NT2/D1 (cell line): Measurements from ENCODE around the gene TBC1D22A.

Experiments
- DNase-seq: peaks from one replicate; pipeline ENCODE4 v3.0.0-alpha.2; 2011; ENCODE audit warnings: low read depth, low spot score
- H3K27me3 ChIP-seq: 2 replicates; pipeline ENCODE4 v1.6.0; 2011; ENCODE audit warnings: mild to moderate bottlenecking; ENCODE audit not compliant: insufficient read length, insufficient read depth
- H3K36me3 ChIP-seq: 2 replicates; pipeline ENCODE4 v1.6.1; 2011; ENCODE audit warnings: mild to moderate bottlenecking, low read length, mixed read lengths; ENCODE audit not compliant: insufficient read depth, insufficient read length
- H3K4me1 ChIP-seq: 2 replicates; pipeline ENCODE4 v1.5.1; 2011; ENCODE audit not compliant: insufficient read depth, insufficient read length
- H3K4me3 ChIP-seq: 2 replicates; pipeline ENCODE4 v1.5.1; 2011; ENCODE audit warnings: low read depth; ENCODE audit not compliant: insufficient read length
- H3K9ac ChIP-seq: 2 replicates; pipeline ENCODE4 v1.6.0; 2011; ENCODE audit warnings: low read depth; ENCODE audit not compliant: insufficient read length
- H3K9me3 ChIP-seq: 2 replicates; pipeline ENCODE4 v1.5.1; 2011; ENCODE audit warnings: mild to moderate bottlenecking, low read length; ENCODE audit not compliant: insufficient read depth
- SUZ12 ChIP-seq: IDR thresholded peaks from 2 replicates; pipeline ENCODE4 v1.6.1; 2011; ENCODE audit not compliant: insufficient read length, insufficient read depth; ENCODE audit errors: extremely low read depth
- YY1 ChIP-seq: IDR thresholded peaks from 2 replicates; pipeline ENCODE4 v1.6.1; 2011; ENCODE audit not compliant: insufficient read length, insufficient read depth
- ZNF274 ChIP-seq: IDR thresholded peaks from 2 replicates; pipeline ENCODE4 v1.6.1; 2011; ENCODE audit warnings: mild to moderate bottlenecking, low read depth, low read length

The TBC1D22A gene

GRCh38 chr22:46795140-46795539, 32.7 kb downstream of the TBC1D22A start:
- Histone ChIP-seq H3K9ac (no peak overlapping the region), H3K9me3 (no peaks in the 10 kb centered on the region), H3K4me1 (no peaks in the 10 kb centered on the region), H3K36me3 (peaks cover 61% of the 10 kb centered on the region), H3K27me3 (no peaks in the 10 kb centered on the region), H3K4me3 (no peak overlapping the region)
- TF ChIP-seq ZNF274 (no peak), SUZ12 (no peak), YY1 (no peak)
- DNase-seq, result no peak

GRCh38 chr22:46795845-46796565, 33.6 kb downstream of the TBC1D22A start:
- no peak overlapping the region for H3K4me3 ChIP-seq
- no peak overlapping the region for H3K9ac ChIP-seq
- no peaks in the 10 kb centered on the region for H3K4me1 ChIP-seq
- peaks cover 68% of the 10 kb centered on the region for H3K36me3 ChIP-seq
- TF ChIP-seq SUZ12 (no peak), YY1 (no peak), ZNF274 (no peak)
- no peaks in the 10 kb centered on the region for H3K9me3 ChIP-seq
- DNase-seq, result no peak
- H3K27me3 ChIP-seq, result no peaks in the 10 kb centered on the region

GRCh38 chr22:46796566-46797195, 34.2 kb downstream of the TBC1D22A start:
- DNase-seq, result no peak
- no peaks in the 10 kb centered on the region for H3K27me3 ChIP-seq
- TF ChIP-seq ZNF274 (no peak), YY1 (no peak), SUZ12 (no peak)
- H3K4me3 ChIP-seq, result no peak overlapping the region
- H3K4me1 ChIP-seq, result no peaks in the 10 kb centered on the region
- no peaks in the 10 kb centered on the region for H3K9me3 ChIP-seq
- peaks cover 71% of the 10 kb centered on the region for H3K36me3 ChIP-seq
- no peak overlapping the region for H3K9ac ChIP-seq

- TF ChIP-seq YY1 (no peak), ZNF274 (no peak), SUZ12 (no peak)
- H3K9ac ChIP-seq, result no peak overlapping the region
- H3K4me3 ChIP-seq, result no peak overlapping the region
- H3K36me3 ChIP-seq, result peaks cover 74% of the 10 kb centered on the region
- no peaks in the 10 kb centered on the region for H3K27me3 ChIP-seq
- H3K4me1 ChIP-seq, result peaks cover 2% of the 10 kb centered on the region
- no peak for DNase-seq
- H3K9me3 ChIP-seq, result no peaks in the 10 kb centered on the region
Measured at GRCh38 chr22:46797355-46797754, 34.9 kb downstream of the TBC1D22A start.

GRCh38 chr22:46798041-46798365, 35.6 kb downstream of the TBC1D22A start:
- Histone ChIP-seq H3K9ac (no peak overlapping the region), H3K4me3 (no peak overlapping the region), H3K4me1 (peaks cover 2% of the 10 kb centered on the region), H3K27me3 (no peaks in the 10 kb centered on the region), H3K9me3 (no peaks in the 10 kb centered on the region), H3K36me3 (peaks cover 67% of the 10 kb centered on the region)
- TF ChIP-seq SUZ12 (no peak), YY1 (no peak), ZNF274 (no peak)
- DNase-seq, result no peak

- Histone ChIP-seq H3K9me3 (no peaks in the 10 kb centered on the region), H3K9ac (no peak overlapping the region), H3K4me1 (peaks cover 6% of the 10 kb centered on the region), H3K4me3 (no peak overlapping the region), H3K36me3 (peaks cover 62% of the 10 kb centered on the region), H3K27me3 (no peaks in the 10 kb centered on the region)
- peak; percentile 36 for DNase-seq
- no peak for TF ChIP-seq YY1
- TF ChIP-seq SUZ12, result no peak
- TF ChIP-seq ZNF274, result no peak
Measured at GRCh38 chr22:46798366-46799350, 36.2 kb downstream of the TBC1D22A start.
